ENCODE data around the gene RAPGEF2. TPM values are rescaled to one million over a fixed set of nuclear protein-coding genes. Genes with fewer than 3 reads are reported as not detected.
"Not testable (repeated sequence)": the region's sequence is repeated elsewhere in the genome, so short reads cannot be mapped to it uniquely, and the experiment has no call there.

Gene RAPGEF2
- total and polyA plus RNA-seq, 8 donors, result 3.3 to 78.1 (median 37.2) TPM

DNA sequence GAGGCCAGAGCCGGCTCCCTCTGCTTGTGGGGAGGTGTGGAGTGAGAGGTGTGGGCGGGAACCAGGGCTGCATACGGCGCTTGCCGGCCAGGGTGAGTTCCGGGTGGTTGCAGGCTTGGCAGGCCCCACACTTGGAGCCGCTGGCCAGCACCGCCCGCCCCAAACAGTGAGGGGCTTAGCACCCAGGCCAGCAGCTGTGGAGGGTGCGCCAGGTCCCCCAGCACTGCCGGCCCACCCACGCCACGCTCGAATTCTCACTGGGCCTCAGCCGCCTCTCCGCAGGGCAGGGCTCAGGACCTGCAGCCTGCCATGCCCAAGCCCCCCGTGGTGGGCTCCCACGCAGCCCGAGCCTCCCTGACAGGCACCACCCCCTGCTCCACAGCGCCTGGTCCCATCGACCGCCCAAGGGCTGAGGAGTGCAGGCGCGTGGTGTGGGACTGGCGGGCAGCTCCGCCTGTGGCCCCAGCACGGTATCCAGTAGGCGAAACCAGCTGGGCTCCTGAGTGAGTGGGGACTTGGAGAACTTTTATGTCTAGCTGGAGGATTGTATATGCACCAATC lies 275.3 kb downstream of the RAPGEF2 start:
- Histone ChIP-seq H3K27me3 (no peaks in the 10 kb centered on the region), H3K9me3 (peaks cover 0 to 5% (median 0%) of the 10 kb centered on the region in 4 donors), H3K4me3 (no peak overlapping the region), H3K4me1 (no peaks in the 10 kb centered on the region), H3K36me3 (no peaks in the 10 kb centered on the region), H3K27ac (no peak overlapping the region)
- TF ChIP-seq EP300 (IDR thresholded peaks at IDR 0.05) (no peak), POLR2A (IDR thresholded peaks at IDR 0.05) (no peak), POLR2AphosphoS5 (IDR thresholded peaks at IDR 0.05) (no peak)
- TF ChIP-seq, protein P1, sequence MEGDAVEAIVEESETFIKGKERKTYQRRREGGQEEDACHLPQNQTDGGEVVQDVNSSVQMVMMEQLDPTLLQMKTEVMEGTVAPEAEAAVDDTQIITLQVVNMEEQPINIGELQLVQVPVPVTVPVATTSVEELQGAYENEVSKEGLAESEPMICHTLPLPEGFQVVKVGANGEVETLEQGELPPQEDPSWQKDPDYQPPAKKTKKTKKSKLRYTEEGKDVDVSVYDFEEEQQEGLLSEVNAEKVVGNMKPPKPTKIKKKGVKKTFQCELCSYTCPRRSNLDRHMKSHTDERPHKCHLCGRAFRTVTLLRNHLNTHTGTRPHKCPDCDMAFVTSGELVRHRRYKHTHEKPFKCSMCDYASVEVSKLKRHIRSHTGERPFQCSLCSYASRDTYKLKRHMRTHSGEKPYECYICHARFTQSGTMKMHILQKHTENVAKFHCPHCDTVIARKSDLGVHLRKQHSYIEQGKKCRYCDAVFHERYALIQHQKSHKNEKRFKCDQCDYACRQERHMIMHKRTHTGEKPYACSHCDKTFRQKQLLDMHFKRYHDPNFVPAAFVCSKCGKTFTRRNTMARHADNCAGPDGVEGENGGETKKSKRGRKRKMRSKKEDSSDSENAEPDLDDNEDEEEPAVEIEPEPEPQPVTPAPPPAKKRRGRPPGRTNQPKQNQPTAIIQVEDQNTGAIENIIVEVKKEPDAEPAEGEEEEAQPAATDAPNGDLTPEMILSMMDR (IDR thresholded peaks at IDR 0.05), result no peak
- intact Hi-C loops (cut with DNase I; ENCODE audit: low total_unique reads), result no loop called here
- WGBS, 5 donors, result 93 to 98% (median 95%) methylated on average over 13 to 28 of the region's 28 CpGs
- DNase-seq, result no peak

GRCh38 chr4:159379064-159379463 lies 276.2 kb downstream of the RAPGEF2 start:
- H3K4me1 ChIP-seq; H3K9me3 ChIP-seq; H3K4me3 ChIP-seq; DNase-seq; intact Hi-C loops (cut with DNase I; ENCODE audit: low total_unique reads); H3K27ac ChIP-seq; H3K27me3 ChIP-seq; H3K36me3 ChIP-seq: not testable (repeated sequence)
- 90 to 96% (median 92%) methylated on average over 10 of the region's 10 CpGs for WGBS, 5 donors

DNA sequence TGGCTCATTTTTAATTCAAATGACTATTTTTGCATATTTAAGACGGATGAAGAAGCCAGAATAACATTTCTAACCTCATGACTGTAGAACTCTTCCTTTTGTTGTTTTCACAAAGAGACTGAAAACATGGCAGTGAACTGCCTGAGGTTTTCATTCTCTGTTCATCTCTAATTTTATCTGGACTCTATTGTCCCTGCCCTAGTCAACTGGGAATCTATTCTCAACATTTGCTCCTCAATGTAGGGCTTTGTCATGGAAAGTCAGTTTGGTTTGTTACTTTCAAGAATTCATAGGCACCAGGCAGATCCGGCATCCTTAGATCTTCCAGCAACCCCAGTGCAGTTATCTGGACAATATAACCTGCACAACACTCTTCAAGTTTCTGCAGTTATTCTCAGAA lies 277.0 kb downstream of the RAPGEF2 start:
- intact Hi-C loops (cut with DNase I; ENCODE audit: low total_unique reads), result no loop called here
- Histone ChIP-seq H3K36me3 (no peaks in the 10 kb centered on the region), H3K27ac (no peak overlapping the region), H3K4me1 (no peaks in the 10 kb centered on the region), H3K27me3 (no peaks in the 10 kb centered on the region), H3K4me3 (no peak overlapping the region), H3K9me3 (peaks cover 0 to 5% (median 0%) of the 10 kb centered on the region in 4 donors)
- TF ChIP-seq, protein P1 (IDR thresholded peaks at IDR 0.05), result no peak
- TF ChIP-seq POLR2AphosphoS5 (IDR thresholded peaks at IDR 0.05) (no peak), POLR2A (IDR thresholded peaks at IDR 0.05) (no peak), EP300 (IDR thresholded peaks at IDR 0.05) (no peak)
- DNase-seq, result no peak
- WGBS, 5 donors, result 81 to 90% (median 84%) methylated on average over 2 of the region's 2 CpGs

DNA sequence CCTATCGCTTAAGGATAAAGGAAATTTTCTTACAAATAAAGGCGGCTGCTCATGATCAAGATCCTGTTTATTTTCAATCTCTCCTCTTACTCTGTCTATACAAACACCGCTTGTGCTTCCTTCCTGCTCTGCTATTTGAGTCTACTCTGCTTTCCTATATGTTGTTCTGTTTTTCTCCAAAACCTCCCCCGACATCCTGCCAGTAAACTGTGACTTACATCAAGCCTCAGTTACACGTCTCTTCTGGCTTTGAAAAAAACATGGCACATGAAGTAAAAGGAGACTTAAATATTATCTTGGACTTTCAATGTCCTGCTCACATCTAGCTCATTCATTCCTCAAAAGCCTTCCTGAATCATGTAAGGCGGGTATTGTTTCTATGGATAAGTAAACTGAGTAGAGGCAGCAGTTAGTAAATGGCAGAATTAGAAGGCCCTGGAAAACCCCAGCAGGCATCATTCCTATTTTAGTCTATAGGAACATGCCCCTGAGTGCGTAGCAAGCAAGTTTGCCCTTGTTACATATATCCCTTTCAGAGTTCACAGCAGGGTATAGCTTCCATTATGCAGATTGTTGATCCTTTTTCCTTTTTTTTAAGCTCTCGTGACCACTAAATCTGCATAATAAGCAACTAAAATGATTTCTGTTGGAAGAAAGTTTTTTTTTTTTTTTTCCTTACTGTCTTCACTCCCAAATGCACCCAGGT lies 280.1 kb downstream of the RAPGEF2 start:
- DNase-seq, result no peak
- Histone ChIP-seq H3K36me3 (no peaks in the 10 kb centered on the region), H3K4me1 (no peaks in the 10 kb centered on the region), H3K27me3 (peaks cover 0 to 5% (median 0%) of the 10 kb centered on the region in 3 donors), H3K27ac (no peak overlapping the region), H3K4me3 (no peak overlapping the region), H3K9me3 (peaks cover 0 to 8% (median 2%) of the 10 kb centered on the region in 4 donors)
- 59 to 67% (median 66%) methylated on average over 8 of the region's 8 CpGs for WGBS, 5 donors
- no peak for TF ChIP-seq POLR2AphosphoS5 (IDR thresholded peaks at IDR 0.05)
- TF ChIP-seq, protein P1 (IDR thresholded peaks at IDR 0.05), result no peak
- no peak for TF ChIP-seq POLR2A (IDR thresholded peaks at IDR 0.05)
- no peak for TF ChIP-seq EP300 (IDR thresholded peaks at IDR 0.05)
- intact Hi-C loops (cut with DNase I; ENCODE audit: low total_unique reads), result no loop called here

DNA sequence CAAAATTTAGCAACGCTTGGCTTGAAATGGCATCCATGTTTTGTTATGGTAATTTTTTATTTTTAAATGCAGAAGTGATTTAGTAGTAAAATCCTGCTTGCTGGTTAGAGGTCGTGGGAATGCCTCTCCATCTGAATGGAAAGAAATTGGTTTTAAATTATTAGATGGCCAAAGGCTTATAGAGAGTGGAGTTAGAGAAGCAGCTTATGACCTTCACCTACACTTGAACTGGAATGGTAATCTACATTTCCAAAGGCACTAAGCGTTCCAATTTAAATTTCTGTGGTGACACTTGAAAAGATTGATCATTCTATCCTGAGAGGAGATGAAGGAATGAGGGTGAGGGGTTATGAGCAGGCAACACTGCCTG lies 280.7 kb downstream of the RAPGEF2 start:
- H3K27me3 ChIP-seq, result peaks cover 0 to 5% (median 0%) of the 10 kb centered on the region in 3 donors
- H3K36me3 ChIP-seq, result no peaks in the 10 kb centered on the region
- peaks cover 0 to 8% (median 2%) of the 10 kb centered on the region in 4 donors for H3K9me3 ChIP-seq
- DNase-seq, result no peak
- no peak overlapping the region for H3K27ac ChIP-seq
- TF ChIP-seq POLR2A (IDR thresholded peaks at IDR 0.05) (no peak), EP300 (IDR thresholded peaks at IDR 0.05) (no peak), POLR2AphosphoS5 (IDR thresholded peaks at IDR 0.05) (no peak)
- TF ChIP-seq, protein P1 (IDR thresholded peaks at IDR 0.05), result no peak
- intact Hi-C loops (cut with DNase I; ENCODE audit: low total_unique reads), result no loop called here
- no peak overlapping the region for H3K4me3 ChIP-seq
- no peaks in the 10 kb centered on the region for H3K4me1 ChIP-seq
- WGBS, 5 donors, result 56 to 67% (median 64%) methylated on average over 3 of the region's 3 CpGs

Measured in stomach (tissue), 9 donors.